Astrocyte (in vitro differentiated cells and primary cell): ENCODE measurements around the gene F3. TPM values are rescaled to one million over a fixed set of nuclear protein-coding genes. Genes with fewer than 3 reads are reported as not detected.

ENCODE experiments used
- DNase-seq: peaks from one replicate; pipeline ENCODE4 v3.0.0-alpha.2; 2010; ENCODE audit warnings: low read depth
- FAIRE-seq: peaks from 2 replicates; lab custom pipeline; 2011; peaks lifted over from hg19 to GRCh38; lab: Jason Lieb, UNC
- H2AFZ ChIP-seq: 2 replicates; pipeline ENCODE4 v1.6.0; 2012; ENCODE audit warnings: low read depth, low read length, inconsistent platforms
- H3K27ac ChIP-seq: 2 replicates; pipeline ENCODE4 v1.5.1; 2011; ENCODE audit warnings: low read depth, low read length, inconsistent platforms
- H3K27me3 ChIP-seq: 2 replicates; pipeline ENCODE4 v1.6.0; 2011; ENCODE audit warnings: low read length, inconsistent platforms; ENCODE audit not compliant: insufficient read depth
- H3K36me3 ChIP-seq: 2 replicates; pipeline ENCODE4 v1.5.1; 2011; ENCODE audit warnings: low read length, inconsistent platforms; ENCODE audit not compliant: insufficient read depth
- H3K4me1 ChIP-seq: 2 replicates; pipeline ENCODE4 v1.5.1; 2011; ENCODE audit warnings: low read length, inconsistent platforms; ENCODE audit not compliant: insufficient read depth
- H3K4me2 ChIP-seq: 2 replicates; pipeline ENCODE4 v1.6.0; 2012; ENCODE audit warnings: low read length, inconsistent platforms
- H3K4me3 ChIP-seq: 2 replicates; pipeline ENCODE4 v1.5.1; 2011; ENCODE audit warnings: low read depth, mild to moderate bottlenecking, low read length, inconsistent platforms; ENCODE audit not compliant: insufficient read depth
- H3K79me2 ChIP-seq: 2 replicates; pipeline ENCODE4 v1.6.0; 2012; ENCODE audit warnings: mild to moderate bottlenecking, low read length, inconsistent platforms; ENCODE audit not compliant: insufficient read depth
- H3K9ac ChIP-seq: 2 replicates; pipeline ENCODE4 v1.6.0; 2012; ENCODE audit warnings: mild to moderate bottlenecking, low read length, inconsistent platforms
- H3K9me3 ChIP-seq: 2 replicates; pipeline ENCODE4 v1.5.1; 2012; ENCODE audit warnings: low read depth, mild to moderate bottlenecking, low read length, inconsistent platforms; ENCODE audit not compliant: insufficient read depth
- H4K20me1 ChIP-seq: 2 replicates; pipeline ENCODE4 v1.6.0; 2012; ENCODE audit warnings: low read length, inconsistent platforms; ENCODE audit not compliant: insufficient read depth
- H3K27ac Mint-ChIP-seq: one replicate; pipeline ENCODE4 v1.8.0; 2021; ENCODE audit warnings: mild to moderate bottlenecking, mixed read lengths; ENCODE audit not compliant: unreplicated experiment
- H3K27me3 Mint-ChIP-seq: one replicate; pipeline ENCODE4 v1.8.0; 2021; ENCODE audit warnings: low read depth, mixed read lengths; ENCODE audit not compliant: unreplicated experiment
- H3K36me3 Mint-ChIP-seq: one replicate; pipeline ENCODE4 v1.8.0; 2021; ENCODE audit warnings: low read depth, mixed read lengths; ENCODE audit not compliant: unreplicated experiment
- H3K4me1 Mint-ChIP-seq: one replicate; pipeline ENCODE4 v1.8.0; 2021; ENCODE audit warnings: low read depth, mixed read lengths; ENCODE audit not compliant: unreplicated experiment
- H3K4me3 Mint-ChIP-seq: one replicate; pipeline ENCODE4 v1.8.0; 2021; ENCODE audit warnings: mild to moderate bottlenecking, moderate library complexity, mixed read lengths; ENCODE audit not compliant: unreplicated experiment
- H3K9me3 Mint-ChIP-seq: one replicate; pipeline ENCODE4 v1.8.0; 2021; ENCODE audit warnings: mild to moderate bottlenecking, mixed read lengths; ENCODE audit not compliant: unreplicated experiment
- CTCF ChIP-seq: IDR thresholded peaks from 2 replicates; pipeline ENCODE4 v1.5.1; 2011; ENCODE audit warnings: low read depth, mild to moderate bottlenecking, inconsistent platforms, low read length, moderate library complexity; ENCODE audit not compliant: insufficient read depth
- EZH2 ChIP-seq: IDR thresholded peaks from 2 replicates; pipeline ENCODE4 v1.6.1; 2012; ENCODE audit warnings: mild to moderate bottlenecking, low read length, inconsistent platforms; ENCODE audit not compliant: insufficient read depth
- total RNA-seq: library from RNA; stranded (reverse); gene quantifications from 2 replicates; pipeline ENCODE4 v1.2.1, GENCODE V29; 2021

Gene F3
- total RNA-seq, 1 donor from 2014 or later, result 36.1 TPM

GRCh38 chr1:94559921-94560320 lies 18.4 kb upstream of the F3 start:
- no peak overlapping the region for H3K27ac Mint-ChIP-seq
- H3K4me3 Mint-ChIP-seq, result no peak overlapping the region
- TF ChIP-seq CTCF, result no peak
- no peaks in the 10 kb centered on the region for H3K79me2 ChIP-seq
- peaks cover 2% of the 10 kb centered on the region for H3K9me3 Mint-ChIP-seq
- no peaks in the 10 kb centered on the region for H3K27me3 ChIP-seq
- H4K20me1 ChIP-seq, result no peaks in the 10 kb centered on the region
- no peak for DNase-seq
- no peak overlapping the region for H3K4me2 ChIP-seq
- no peak for FAIRE-seq
- H3K4me3 ChIP-seq, result no peak overlapping the region
- no peaks in the 10 kb centered on the region for H3K36me3 ChIP-seq
- H3K4me1 ChIP-seq, result no peaks in the 10 kb centered on the region
- H3K27me3 Mint-ChIP-seq, result no peaks in the 10 kb centered on the region
- peaks cover 10% of the 10 kb centered on the region for H3K4me1 Mint-ChIP-seq
- H3K9ac ChIP-seq, result no peak overlapping the region
- H2AFZ ChIP-seq, result no peak overlapping the region
- H3K9me3 ChIP-seq, result no peaks in the 10 kb centered on the region
- H3K36me3 Mint-ChIP-seq, result no peaks in the 10 kb centered on the region
- no peak overlapping the region for H3K27ac ChIP-seq

DNA sequence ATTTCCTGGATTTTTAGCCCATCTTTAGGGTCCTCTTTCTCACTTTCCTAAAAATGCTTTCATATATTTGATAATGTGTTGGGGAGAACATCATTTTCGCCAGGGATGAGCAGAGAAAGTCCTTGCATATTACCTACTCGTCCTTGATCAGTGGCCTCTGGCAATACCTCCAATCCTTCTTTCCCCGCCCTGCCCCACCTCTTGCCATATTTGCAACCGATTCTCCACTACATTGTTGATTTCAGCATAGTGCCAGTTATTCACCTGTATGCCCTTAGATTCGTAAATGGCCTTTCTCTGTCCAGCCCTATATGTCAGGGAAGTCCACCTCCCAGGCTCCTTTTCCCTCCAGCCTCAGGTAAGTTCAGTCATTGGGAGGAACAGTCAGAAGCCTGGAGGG lies 13.5 kb upstream of the F3 start:
- DNase-seq (no peak), FAIRE-seq (no peak)
- Histone ChIP-seq H3K79me2 (no peaks in the 10 kb centered on the region), H2AFZ (no peak overlapping the region), H3K27me3 (no peaks in the 10 kb centered on the region), H3K9ac (no peak overlapping the region), H3K4me3 (no peak overlapping the region), H3K9me3 (no peaks in the 10 kb centered on the region), H3K27ac (no peak overlapping the region), H3K4me1 (peaks cover 13% of the 10 kb centered on the region), H3K36me3 (no peaks in the 10 kb centered on the region), H3K4me2 (no peak overlapping the region), H4K20me1 (no peaks in the 10 kb centered on the region)
- no peaks in the 10 kb centered on the region for H3K27me3 Mint-ChIP-seq
- H3K9me3 Mint-ChIP-seq, result peaks cover 2% of the 10 kb centered on the region
- no peak overlapping the region for H3K27ac Mint-ChIP-seq
- H3K4me3 Mint-ChIP-seq, result no peak overlapping the region
- TF ChIP-seq CTCF, result no peak
- TF ChIP-seq EZH2, result no peak
- H3K4me1 Mint-ChIP-seq, result peaks cover 25% of the 10 kb centered on the region
- no peaks in the 10 kb centered on the region for H3K36me3 Mint-ChIP-seq

DNA sequence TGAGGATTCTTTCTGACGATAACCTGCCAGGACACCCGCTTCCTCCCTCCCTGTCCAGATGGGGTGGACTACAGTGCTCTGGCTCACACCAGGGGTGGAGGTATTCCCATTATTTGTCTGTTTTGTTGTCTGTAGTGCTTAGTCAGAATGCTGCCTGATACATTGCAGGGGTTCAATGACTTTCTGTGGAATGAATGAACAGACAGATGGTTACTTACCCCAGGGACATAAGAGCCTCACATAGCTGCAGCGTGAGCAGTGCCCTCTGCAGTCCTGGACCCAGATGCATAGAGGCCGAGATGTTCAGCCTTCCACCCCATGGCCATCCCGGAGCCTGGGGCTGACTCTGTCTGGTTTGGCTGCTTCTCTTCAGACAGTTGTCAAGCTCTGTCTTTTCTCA lies 13.0 kb upstream of the F3 start:
- FAIRE-seq (no peak), DNase-seq (no peak)
- H3K79me2 ChIP-seq, result no peaks in the 10 kb centered on the region
- Mint-ChIP-seq H3K9me3 (peaks cover 2% of the 10 kb centered on the region), H3K36me3 (no peaks in the 10 kb centered on the region), H3K27me3 (no peaks in the 10 kb centered on the region), H3K27ac (no peak overlapping the region), H3K4me1 (peaks cover 23% of the 10 kb centered on the region), H3K4me3 (no peak overlapping the region)
- H3K27ac ChIP-seq, result no peak overlapping the region
- H4K20me1 ChIP-seq, result no peaks in the 10 kb centered on the region
- no peak for TF ChIP-seq CTCF
- TF ChIP-seq EZH2, result no peak
- H3K9me3 ChIP-seq, result no peaks in the 10 kb centered on the region
- no peak overlapping the region for H3K9ac ChIP-seq
- H2AFZ ChIP-seq, result no peak overlapping the region
- H3K4me3 ChIP-seq, result no peak overlapping the region
- H3K4me1 ChIP-seq, result peaks cover 13% of the 10 kb centered on the region
- no peaks in the 10 kb centered on the region for H3K36me3 ChIP-seq
- no peak overlapping the region for H3K4me2 ChIP-seq
- H3K27me3 ChIP-seq, result no peaks in the 10 kb centered on the region
